Gastroesophageal sphincter (tissue), 3 donors: ENCODE results near the gene SERPINA7.

Experiments used
- CTCF ChIP-seq, 4 experiments: fragments of 200-600 bp in 2 of 4; fragments of 450-650 bp in 2 of 4; sonication (generic) in 1 of 4; IDR thresholded peaks; one replicate each; pipeline ENCODE4 v1.5.1; 2017 to 2019; ENCODE audit warnings: antibody characterized with exemption in 4 of 4, mild to moderate bottlenecking in 2 of 4, moderate library complexity in 2 of 4
- EP300 ChIP-seq: sonication (generic); formaldehyde crosslinking; IDR thresholded peaks from one replicate; pipeline ENCODE4 v1.6.1; 2017; ENCODE audit warnings: antibody characterized with exemption, mild to moderate bottlenecking
- POLR2A ChIP-seq, 2 donors: fragments of 450-650 bp; IDR thresholded peaks; one replicate each; pipeline ENCODE4 v1.6.1; 2017; ENCODE audit warnings: antibody characterized with exemption in 2 of 2, mild to moderate bottlenecking in 2 of 2, moderate library complexity in 1 of 2
- POLR2AphosphoS5 ChIP-seq: sonication (generic); formaldehyde crosslinking; IDR thresholded peaks from one replicate; pipeline ENCODE4 v1.6.1; 2017; ENCODE audit warnings: antibody characterized with exemption

GRCh38 chrX:106037835-106038473, 573 bp downstream of the SERPINA7 start:
- TF ChIP-seq CTCF (IDR thresholded peaks at IDR 0.05) = no peak
- no peak for TF ChIP-seq POLR2A (IDR thresholded peaks at IDR 0.05)
- no peak for TF ChIP-seq POLR2AphosphoS5
- TF ChIP-seq EP300 = no peak
